Central memory CD4-positive, alpha-beta T cell (primary cell): ENCODE results near the gene EIF5AL1.
"Not testable (repeated sequence)": the region's sequence is repeated elsewhere in the genome, so short reads cannot be mapped to it uniquely, and the experiment has no call there.

Source experiments
- DNase-seq: peaks from one replicate; pipeline ENCODE4 v3.0.0; 2022

Gene EIF5AL1

GRCh38 chr10:79516532-79517205, 4.3 kb downstream of the EIF5AL1 start:
- not testable (repeated sequence) for DNase-seq

- DNase-seq: not testable (repeated sequence)
Measured at GRCh38 chr10:79517567-79517966, 5.2 kb downstream of the EIF5AL1 start.

- DNase-seq: not testable (repeated sequence)
Measured at GRCh38 chr10:79521751-79522150, 9.4 kb downstream of the EIF5AL1 start.

- DNase-seq: not testable (repeated sequence)
Measured at GRCh38 chr10:79522464-79522863, 10.1 kb downstream of the EIF5AL1 start.

- not testable (repeated sequence) for DNase-seq
Measured at GRCh38 chr10:79523157-79523853, 11.0 kb downstream of the EIF5AL1 start.

- not testable (repeated sequence) for DNase-seq
Measured at GRCh38 chr10:79525049-79525710, 12.8 kb downstream of the EIF5AL1 start.

GRCh38 chr10:79528261-79528660, 15.9 kb downstream of the EIF5AL1 start:
- not testable (repeated sequence) for DNase-seq

- DNase-seq: not testable (repeated sequence)
Measured at GRCh38 chr10:79533142-79533902, 21.0 kb downstream of the EIF5AL1 start.

- not testable (repeated sequence) for DNase-seq
Measured at GRCh38 chr10:79533903-79534175, 21.5 kb downstream of the EIF5AL1 start.

GRCh38 chr10:79538311-79538710, 26.0 kb downstream of the EIF5AL1 start:
- DNase-seq: not testable (repeated sequence)

GRCh38 chr10:79540930-79541329, 28.6 kb downstream of the EIF5AL1 start:
- DNase-seq: not testable (repeated sequence)

- DNase-seq: no peak
Measured at GRCh38 chr10:79542626-79543025, 30.3 kb downstream of the EIF5AL1 start.

- not testable (repeated sequence) for DNase-seq
Measured at GRCh38 chr10:79544408-79544807, 32.1 kb downstream of the EIF5AL1 start.

GRCh38 chr10:79544926-79545659, 32.8 kb downstream of the EIF5AL1 start:
- DNase-seq: not testable (repeated sequence)

GRCh38 chr10:79547128-79547527, 34.8 kb downstream of the EIF5AL1 start:
- DNase-seq: not testable (repeated sequence)

GRCh38 chr10:79547973-79548372, 35.6 kb downstream of the EIF5AL1 start:
- no peak for DNase-seq

- DNase-seq: no peak
Measured at GRCh38 chr10:79552143-79552542, 39.8 kb downstream of the EIF5AL1 start.

GRCh38 chr10:79555354-79556309, 43.3 kb downstream of the EIF5AL1 start:
- DNase-seq: no peak

GRCh38 chr10:79556961-79557360, 44.6 kb downstream of the EIF5AL1 start:
- not testable (repeated sequence) for DNase-seq

GRCh38 chr10:79559726-79560125, 47.4 kb downstream of the EIF5AL1 start:
- no peak for DNase-seq

GRCh38 chr10:79560160-79560709, 47.9 kb downstream of the EIF5AL1 start, which contains the start of gene SFTPA2:
Gene SFTPA2, minus strand, starts transcription at chr10:79560407. Its CDS starts 924 bp downstream, at chr10:79559483.
- no peak for DNase-seq
